NCI-H2107 treated with DMSO at 0.1 percent for 48 hours (cell line): ENCODE measurements around the gene PDE1A.
A peak's percentile ranks its signal among the peaks of the same experiment; 100 is the strongest.
"Not testable (repeated sequence)": the region's sequence is repeated elsewhere in the genome, so short reads cannot be mapped to it uniquely, and the experiment has no call there.

ENCODE experiments used
- DNase-seq: peaks from one replicate; lab custom pipeline; 2025; ENCODE audit not compliant: unreplicated experiment; lab: John Stamatoyannopoulos, UW

The PDE1A gene

DNA sequence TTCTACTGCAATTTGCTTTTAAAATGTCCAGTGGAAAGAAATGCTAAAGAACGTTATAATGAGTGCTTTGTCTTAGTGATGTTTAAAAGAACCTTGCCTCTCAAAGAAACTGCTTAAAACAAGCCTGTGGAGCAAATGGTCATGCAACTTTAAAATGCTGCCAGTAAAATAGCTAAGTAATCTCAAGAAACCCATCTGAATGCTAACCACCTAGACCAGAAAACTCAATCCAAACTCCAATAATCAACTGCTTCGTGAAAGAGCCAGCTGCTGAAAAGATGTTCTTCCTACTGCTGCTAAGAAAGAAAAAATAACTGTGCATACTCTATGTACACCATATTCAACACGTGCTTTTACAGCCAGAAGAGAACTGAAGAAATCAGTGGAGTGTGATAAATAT, 145.6 kb downstream of the PDE1A start:
- no peak for DNase-seq

DNA sequence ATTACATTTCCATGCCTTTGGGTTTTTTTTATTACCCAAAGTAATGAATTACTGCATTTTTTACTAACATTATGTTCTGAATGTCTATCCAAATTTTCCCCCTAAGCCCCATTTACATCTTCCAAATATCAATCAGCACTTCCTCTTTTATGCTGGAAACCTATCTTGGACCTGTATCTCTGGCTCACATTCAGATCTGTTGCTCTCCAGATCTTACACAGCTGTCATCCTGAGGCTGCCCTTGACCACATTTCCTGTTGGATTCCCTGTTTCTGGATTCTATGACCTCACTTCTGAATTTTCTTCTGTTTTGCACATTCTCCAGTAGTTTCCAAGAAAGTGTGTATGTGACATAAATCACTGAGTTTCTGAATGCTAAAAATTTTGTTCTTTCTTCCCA, 146.7 kb downstream of the PDE1A start:
- no peak for DNase-seq

DNA sequence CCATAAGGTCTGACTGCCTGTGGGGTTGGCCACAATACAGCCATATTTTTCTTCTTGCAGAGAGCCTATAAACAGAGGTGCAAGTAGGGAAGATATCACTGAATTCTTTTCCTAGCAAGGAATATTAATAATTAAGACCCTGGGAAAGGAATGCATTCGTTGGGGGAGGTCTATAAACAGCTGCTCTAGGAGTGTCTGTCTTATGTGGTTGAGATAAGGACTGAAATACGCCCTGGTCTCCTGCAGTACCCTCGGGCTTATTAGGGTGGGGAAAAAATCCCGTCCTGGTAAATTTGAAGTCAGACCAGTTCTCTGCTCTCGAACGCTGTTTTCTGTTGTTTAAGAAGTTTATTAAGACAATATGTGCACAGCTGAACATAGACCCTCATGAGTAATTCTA, 150.2 kb downstream of the PDE1A start:
- not testable (repeated sequence) for DNase-seq

DNA sequence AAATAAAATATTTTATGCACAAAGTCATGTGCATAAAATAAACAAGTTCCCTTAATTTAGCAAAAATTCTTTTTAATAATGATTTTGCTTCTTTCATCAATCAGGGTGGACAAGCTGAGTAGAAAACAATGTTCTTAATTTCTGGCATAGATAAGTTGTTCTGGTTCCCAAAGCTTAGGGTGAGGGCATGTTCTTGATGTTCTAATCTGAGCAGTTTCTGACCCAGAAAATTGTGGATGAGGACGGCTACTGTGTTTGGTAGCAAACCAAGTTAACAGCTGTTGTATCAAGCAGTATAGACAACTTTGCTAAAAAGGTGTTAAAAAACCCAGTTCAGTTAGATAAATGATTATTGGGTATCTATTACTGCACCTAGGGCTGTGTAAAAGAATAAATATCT, 158.9 kb downstream of the PDE1A start:
- DNase-seq: no peak

DNA sequence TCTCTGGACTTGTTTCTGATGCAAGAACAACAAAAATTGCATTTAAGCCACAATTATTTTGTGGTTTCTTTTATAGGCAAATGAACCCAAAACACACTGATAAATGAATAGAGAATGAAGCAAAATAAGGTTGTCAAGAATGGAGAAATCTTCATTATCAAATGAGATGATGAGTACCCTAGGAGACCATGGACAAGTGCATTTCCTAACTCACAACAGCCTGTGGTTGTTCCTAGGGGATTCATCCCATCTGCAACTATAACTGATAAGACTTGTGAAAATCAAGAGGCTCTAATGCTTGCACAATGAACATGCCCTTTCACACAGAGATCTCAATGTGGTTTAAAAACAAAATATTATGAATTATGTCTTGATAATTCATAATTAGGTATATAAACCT, 159.9 kb downstream of the PDE1A start:
- no peak for DNase-seq

DNA sequence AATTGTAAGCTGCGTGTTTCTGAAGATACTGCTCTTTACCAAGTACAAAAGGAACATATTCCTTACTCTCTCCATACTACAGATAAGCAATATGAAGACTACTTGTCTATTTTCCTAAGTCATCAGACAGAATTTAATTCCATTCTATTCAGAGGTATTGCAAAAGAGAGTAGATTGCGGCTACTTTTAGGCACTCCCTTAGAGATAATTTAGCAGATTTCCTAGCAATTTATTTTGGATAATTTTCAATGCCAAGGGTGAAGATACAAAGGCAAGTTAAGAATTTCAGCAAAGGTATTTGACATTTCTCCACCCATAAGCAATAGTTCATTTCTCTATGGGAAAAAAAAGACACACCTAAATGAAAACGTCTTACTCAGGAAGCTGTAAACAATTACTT, 161.1 kb downstream of the PDE1A start:
- DNase-seq: no peak

DNA sequence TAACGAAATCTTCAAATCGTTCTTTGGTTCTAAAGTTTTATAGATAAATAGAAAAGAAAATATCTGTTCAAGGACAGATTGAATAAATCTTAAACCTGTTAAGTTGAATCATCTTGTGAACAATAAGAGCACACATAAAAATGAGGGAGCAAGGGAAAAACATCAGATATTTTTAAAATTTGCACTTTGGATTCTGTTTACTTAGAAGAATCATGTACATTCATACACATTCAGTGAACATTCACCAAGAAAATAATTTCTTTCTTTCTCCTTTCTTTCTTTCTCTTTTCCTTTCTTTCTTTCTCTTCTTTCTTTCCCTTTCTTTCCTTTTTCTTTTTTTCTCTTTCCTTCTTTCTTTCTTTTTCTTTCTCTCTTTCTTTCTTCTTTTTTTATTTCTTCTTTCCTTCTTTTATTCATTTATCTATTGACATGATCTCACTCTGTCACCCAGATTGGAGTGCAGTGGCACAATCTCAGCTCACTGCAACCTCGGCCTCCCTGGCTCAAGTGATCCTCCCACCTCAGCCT, 164.9 kb downstream of the PDE1A start:
- no peak for DNase-seq

DNA sequence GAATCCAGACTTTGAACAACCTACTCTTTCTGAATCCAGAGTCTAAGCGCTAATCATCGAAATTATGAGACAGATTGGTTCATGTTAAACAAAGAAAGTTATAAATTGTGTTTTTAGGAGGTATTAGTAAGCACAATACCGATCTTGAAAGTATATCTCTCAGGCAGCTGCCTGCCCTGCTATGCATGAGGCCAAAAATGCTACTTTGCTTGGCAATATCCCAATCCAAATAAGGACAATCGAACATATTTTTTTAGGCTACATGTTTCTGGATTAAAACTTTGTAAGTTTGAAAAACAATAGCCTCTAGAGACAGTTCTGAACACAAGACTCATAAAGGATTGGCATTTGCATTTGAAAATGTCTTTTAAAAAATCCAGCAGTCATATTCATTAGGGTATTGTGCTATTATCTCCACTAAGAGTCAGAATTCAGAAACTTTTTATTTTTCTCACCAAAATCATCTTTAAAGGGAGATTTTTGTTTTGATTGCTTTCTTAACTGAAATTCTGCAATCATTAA, 167.1 kb downstream of the PDE1A start:
- no peak for DNase-seq

DNA sequence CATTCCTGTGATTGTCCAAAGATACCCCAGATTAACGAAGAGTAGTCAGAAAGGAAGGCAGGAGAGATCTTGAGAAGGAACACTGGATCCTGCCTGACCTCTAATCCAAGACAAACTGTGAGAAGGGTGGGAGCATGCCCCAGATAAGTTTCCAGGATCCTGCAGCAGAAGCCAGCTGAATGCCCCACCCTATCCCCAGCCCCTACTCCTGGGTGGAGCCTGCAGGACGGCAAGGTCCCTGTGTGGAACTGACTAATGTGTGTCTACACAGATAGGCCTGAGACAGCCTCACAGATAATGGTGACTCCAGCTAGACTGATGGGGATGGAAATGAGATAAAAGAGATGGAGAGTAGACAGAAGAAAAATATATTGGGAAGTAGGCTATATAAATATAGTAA, 174.3 kb downstream of the PDE1A start:
- DNase-seq: no peak

DNA sequence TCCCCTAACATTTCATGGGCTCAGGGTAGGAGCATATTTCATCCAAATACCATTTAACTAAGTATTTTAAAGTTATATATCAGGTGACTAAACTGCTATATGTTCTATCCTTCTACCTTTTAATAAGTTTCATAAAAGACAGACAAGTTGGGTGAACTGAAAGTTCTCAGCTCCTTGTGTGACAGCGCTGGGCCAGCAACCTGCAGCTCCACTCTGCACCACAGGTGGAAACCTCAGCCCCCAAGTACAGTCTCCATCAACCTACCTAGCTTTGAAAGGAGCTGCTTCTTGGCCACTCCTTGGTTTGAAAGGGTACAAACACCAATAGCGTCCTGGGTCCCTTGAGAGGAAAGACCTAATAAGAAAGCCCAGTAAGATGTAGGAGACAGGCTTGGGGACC, 177.9 kb downstream of the PDE1A start:
- DNase-seq: no peak

DNA sequence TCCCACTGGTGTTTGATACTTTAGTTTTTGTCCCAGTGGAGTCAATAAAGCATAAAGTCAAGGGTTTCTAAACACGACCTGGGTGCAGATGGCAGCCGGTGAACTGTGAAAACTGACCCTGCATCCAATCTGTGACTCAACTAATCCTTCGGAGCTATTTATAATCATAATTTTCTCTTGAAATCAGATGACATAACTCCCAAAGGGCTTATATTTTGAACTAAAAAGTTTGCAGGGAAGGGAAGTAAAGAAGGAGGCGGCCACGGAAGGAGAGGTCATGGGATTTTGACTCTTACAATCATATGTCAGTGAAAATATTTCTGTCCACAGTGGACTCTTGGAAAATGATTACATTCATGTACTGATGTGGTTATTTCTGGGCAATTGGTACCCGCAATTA, 178.5 kb downstream of the PDE1A start:
- no peak for DNase-seq

DNA sequence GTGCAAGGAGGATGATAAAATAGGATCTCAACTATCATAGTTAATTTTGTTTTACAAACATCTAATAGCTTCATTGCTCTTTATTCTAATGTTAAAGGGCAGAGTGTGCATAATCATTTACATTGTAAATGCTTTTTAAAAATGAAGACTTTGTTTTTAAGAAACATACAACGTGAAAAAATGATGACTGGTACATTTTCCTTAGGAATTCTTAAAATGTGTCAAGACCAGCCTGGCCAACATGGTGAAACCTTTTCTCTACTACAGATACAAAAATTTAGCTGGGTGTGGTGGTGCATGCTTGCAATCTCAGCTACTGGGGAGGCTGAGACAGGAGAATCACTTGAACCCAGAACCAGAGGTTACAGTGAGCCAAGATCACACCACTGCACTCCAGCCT, 179.0 kb downstream of the PDE1A start:
- no peak for DNase-seq

DNA sequence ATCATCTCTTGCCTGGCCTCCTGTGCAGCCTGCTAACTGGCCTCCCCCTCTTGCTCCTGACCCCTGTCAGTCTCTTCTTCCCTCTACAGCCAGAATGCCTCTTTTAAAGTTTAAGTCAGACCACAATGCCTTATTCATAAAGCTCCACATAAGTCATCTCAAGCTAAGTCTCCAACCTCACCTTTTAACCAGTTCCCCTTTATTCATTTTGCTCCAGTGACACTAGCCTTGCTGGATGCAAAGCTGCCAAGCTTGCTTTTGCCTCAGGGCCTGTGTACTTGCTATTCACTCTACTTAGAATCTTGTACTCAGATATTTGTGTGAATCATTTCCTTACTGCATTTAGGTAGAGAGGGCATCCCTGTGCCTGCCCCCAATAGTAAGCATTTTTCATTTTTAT, 180.9 kb downstream of the PDE1A start:
- DNase-seq: no peak

DNA sequence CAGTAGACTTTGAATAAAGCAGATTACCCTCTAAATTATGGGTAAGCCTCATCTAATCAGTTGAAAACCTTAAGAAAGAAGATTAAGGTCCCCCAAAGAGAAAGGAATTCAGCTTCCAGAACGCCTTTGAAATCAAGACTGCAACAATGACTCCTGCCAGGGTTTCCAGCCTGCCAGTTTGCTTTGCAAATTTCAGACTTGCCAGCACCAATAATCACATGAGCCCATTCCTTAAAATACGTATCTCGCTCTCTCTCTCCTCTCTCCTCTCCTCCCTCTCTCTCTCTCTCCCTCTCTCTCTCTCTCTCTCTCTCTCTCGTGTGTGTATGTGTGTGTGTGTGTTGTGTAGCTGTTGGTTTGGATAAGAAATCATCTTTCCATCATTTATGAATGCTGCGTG, 184.2 kb downstream of the PDE1A start:
- no peak for DNase-seq

DNA sequence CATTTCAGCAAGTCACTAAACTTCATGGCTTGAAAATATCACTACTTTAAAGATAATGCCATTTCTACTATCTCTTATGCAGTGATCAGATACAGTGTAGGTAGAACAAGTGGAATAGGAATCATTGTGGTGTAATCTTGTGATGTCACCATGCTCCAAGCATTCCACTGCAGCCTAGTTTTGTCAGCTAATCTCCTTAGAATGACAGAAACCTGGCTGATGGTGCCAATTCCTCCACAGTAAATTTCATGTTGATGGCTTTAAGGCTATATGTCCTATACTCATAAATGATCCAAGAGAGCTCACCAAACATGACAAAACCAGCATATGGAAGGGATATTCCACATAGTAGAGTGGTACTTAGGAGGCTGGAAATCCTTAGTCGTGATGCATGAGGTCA, 184.9 kb downstream of the PDE1A start:
- no peak for DNase-seq

DNA sequence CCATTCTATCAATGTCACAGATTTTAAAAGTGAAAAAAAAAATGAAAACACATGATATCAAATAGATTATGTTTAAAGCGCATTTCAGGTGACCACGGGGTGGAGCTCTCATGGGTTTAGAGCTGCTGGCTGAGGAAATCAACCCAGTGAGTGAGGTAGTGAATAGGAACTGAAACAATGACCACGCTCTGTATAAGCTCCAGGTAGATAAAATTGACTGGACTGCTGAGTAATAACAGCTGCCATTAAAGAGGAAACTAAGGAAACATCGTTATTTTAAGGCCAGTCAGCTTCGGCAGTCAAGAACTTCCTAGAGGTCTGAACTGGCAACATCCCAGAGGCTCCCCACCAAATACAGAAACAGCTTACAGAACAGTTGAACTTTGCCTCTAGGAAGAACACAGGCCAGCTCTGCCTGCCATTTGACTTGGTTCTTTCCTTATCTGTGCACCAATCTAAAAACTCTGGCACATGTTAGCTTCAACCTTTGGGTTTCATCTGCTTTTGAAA, 185.9 kb downstream of the PDE1A start:
- DNase-seq: peak; percentile 24

DNA sequence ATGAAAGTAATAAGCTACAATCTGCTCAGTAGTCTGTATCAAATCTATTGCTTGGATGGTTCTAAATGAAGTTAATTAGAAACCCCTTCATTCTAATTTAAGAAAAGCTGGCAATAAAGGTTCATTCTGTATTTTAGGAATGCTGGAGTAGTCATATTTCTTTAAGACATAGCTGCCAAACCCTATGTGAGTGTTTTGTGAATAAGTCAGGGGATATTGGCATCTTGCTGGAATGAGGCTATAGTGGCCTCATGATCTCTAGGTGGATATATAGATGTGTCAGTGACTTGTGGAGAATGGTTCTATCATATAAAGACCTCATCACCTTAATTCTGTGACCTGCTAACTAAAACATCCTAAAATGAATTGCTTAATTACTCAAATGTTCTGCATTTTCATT, 196.3 kb downstream of the PDE1A start:
- no peak for DNase-seq

DNA sequence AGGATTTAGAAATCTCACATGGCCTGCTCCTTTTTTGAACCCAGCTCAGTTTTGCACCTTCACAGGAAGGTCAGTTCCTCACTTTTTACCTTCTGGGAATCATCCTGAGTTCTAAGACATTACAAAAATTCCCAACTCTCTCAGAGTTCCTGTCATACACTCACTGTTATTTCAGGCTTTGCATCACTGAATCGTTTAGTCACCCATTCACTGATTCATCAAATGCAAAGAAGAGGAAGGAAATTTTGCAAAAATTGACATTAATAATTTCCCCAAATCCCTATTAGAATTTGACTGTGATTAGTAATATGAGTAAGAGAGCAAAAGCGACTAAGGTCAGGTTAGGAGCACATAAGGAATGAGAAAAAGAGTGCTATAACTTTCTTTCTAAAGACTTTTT, 197.5 kb downstream of the PDE1A start:
- no peak for DNase-seq

DNA sequence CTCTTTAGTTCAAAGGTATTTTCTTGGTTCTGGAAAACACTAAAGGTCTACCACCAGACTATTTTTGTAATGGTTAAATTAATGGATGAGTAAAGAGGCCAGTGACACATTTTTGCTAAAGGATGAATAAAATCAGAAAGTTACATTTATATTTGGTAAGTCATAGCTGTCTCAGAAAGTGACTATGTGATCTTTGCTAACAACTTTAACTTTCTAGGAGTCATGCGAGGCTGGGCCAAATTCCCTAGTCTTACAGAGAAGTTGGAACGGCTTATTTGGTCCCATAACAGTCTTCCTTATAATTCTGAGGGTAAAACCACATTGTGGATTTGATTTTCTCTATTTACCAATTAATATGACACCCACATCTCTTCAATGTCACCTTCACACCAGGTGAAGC, 198.1 kb downstream of the PDE1A start:
- no peak for DNase-seq

DNA sequence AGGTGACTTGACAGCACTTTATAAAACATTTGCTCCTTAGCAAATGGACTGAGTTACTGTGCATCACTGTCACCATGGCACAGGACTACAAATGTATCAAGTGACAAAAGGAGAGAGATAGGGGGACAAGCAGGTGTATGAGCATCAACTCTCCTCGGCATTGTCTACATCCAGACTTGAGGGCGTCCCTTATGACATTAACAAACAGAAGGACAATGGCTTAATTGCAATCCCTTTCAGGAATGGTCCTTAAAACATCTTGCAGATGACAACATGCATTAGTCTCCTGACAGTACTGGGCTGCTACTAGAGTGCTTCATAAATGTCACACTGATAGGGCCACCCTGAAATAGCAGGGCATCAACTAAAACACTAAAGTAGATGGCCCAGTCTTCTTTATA, 198.8 kb downstream of the PDE1A start:
- DNase-seq: peak; percentile 64

DNA sequence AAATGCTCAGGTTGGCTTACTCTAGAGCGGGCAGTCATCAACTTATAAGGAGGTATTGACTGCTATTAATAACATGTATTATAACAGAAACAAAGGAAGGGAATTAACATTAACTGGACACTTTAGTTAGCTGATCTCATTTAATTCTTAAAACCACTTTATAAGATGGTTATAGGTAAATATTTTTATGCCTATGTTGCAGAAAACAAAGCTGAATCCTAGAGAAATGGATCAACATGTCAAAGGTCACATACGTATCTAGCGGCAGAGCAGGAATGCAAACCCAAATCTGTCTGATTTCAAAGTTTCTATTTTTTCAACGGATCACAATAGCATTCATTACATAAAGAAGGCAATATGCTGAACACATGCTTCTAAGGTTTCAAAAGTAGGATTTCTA, 200.0 kb downstream of the PDE1A start:
- no peak for DNase-seq

DNA sequence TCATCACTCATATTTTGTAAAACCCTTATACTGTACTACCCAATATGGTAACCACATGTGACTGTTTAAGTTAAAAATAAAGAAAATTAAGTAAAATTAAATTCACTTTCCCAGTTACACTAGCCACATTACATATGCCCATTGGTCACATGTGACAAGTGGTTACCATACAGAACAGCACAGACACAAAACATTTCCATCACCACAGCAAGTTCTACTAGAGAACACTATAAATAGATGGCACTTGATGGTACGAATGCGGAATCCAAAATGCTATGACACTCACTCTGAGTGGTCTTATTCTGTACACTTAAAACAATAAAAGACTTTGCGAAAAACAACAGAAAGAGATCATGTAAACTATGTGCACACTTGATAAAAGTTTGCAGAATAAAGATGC, 202.2 kb downstream of the PDE1A start:
- DNase-seq: no peak

DNA sequence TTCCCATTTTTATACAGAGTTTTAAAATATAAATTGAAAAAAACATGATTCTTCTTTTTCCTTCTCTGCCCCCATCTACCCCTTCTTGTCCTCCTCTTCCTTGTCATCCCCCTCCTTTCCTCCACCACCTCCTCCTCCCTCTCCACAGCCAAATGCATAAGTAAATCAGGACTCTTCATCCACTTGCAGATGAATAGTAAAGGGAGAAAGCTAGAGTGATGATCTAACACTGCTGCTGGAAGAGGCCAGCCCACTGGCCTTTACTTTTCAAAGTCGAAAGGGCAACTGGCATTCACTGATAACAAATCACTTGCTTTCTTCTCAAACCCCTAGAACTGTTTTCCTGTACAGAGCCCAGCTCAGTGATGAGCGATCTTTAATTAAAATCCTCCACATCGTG, 205.8 kb downstream of the PDE1A start:
- DNase-seq: no peak

DNA sequence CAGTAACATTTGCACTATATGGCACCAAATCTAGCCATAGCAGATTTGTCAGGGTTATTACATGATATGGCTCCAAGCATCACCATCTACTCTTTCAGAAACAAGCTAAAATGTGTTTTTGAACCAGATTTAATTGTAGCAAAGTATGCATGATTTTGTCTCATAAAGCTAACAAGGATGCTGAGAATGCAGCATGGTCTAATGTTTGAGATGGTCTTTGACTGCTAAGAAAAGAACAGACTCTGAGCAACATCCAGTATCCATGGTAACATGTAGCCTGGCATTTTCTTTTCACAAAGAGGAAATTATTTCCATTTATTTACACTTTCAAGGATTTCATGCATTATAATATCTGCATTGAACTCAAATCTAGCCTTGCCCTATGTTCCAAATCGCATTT, 206.5 kb downstream of the PDE1A start:
- DNase-seq: no peak
